Muscle layer of colon (tissue), 2 donors: ENCODE data around the gene EBF4.
A peak's percentile ranks its signal among the peaks of the same experiment; 100 is the strongest.

Source experiments
- H3K27ac ChIP-seq: one replicate; pipeline ENCODE4 v1.7.0; 2013; ENCODE audit warnings: low read depth, mild to moderate bottlenecking, low read length, moderate library complexity
- H3K27me3 ChIP-seq, 2 donors: one replicate each; pipeline ENCODE4 v1.7.0; 2013; ENCODE audit warnings: low read length in 2 of 2, mild to moderate bottlenecking in 2 of 2; ENCODE audit not compliant: insufficient read depth in 2 of 2, control insufficient read depth in 1 of 2
- H3K36me3 ChIP-seq: one replicate; pipeline ENCODE4 v1.7.0; 2013; ENCODE audit warnings: mild to moderate bottlenecking, low read length; ENCODE audit not compliant: insufficient read depth
- H3K4me1 ChIP-seq: one replicate; pipeline ENCODE4 v1.7.0; 2013; ENCODE audit warnings: mild to moderate bottlenecking, low read length; ENCODE audit not compliant: insufficient read depth
- H3K4me3 ChIP-seq, 2 donors: one replicate each; pipeline ENCODE4 v1.7.0; 2013; ENCODE audit warnings: low read length in 2 of 2, low read depth in 1 of 2, mild to moderate bottlenecking in 1 of 2, moderate library complexity in 1 of 2
- H3K9ac ChIP-seq: one replicate; pipeline ENCODE4 v1.7.0; 2013; ENCODE audit warnings: low read length
- H3K9me3 ChIP-seq: one replicate; pipeline ENCODE4 v1.7.0; 2013; ENCODE audit warnings: mild to moderate bottlenecking, low read length
- donor health status: abdominal sarcoma.
- donor health status: Adenocarcinoma of cecum.

Gene EBF4

GRCh38 chr20:2656471-2657117, 36.0 kb upstream of the EBF4 start:
- H3K9ac ChIP-seq: no peak overlapping the region
- no peak overlapping the region for H3K4me3 ChIP-seq
- H3K27ac ChIP-seq: no peak overlapping the region
- H3K4me1 ChIP-seq: peaks cover 17% of the 10 kb centered on the region
- H3K36me3 ChIP-seq: peaks cover 76% of the 10 kb centered on the region
- H3K9me3 ChIP-seq: no peaks in the 10 kb centered on the region
- H3K27me3 ChIP-seq: no peaks in the 10 kb centered on the region

- Histone ChIP-seq H3K36me3 (peaks cover 83% of the 10 kb centered on the region), H3K9ac (no peak overlapping the region), H3K27me3 (no peaks in the 10 kb centered on the region)
These were observed 35.3 kb upstream of the EBF4 start for GRCh38 chr20:2657241-2657640.

GRCh38 chr20:2657674-2658073, 34.9 kb upstream of the EBF4 start:
- Histone ChIP-seq H3K36me3 (peaks cover 85% of the 10 kb centered on the region), H3K27ac (no peak overlapping the region), H3K27me3 (no peaks in the 10 kb centered on the region), H3K9ac (no peak overlapping the region), H3K4me3 (no peak overlapping the region), H3K4me1 (peaks cover 17% of the 10 kb centered on the region), H3K9me3 (no peaks in the 10 kb centered on the region)

More at GRCh38 chr20:2657241-2657640, 35.3 kb upstream of the EBF4 start:
- H3K4me1 ChIP-seq: peaks cover 17% of the 10 kb centered on the region
- no peak overlapping the region for H3K27ac ChIP-seq
- H3K4me3 ChIP-seq: no peak overlapping the region
- no peaks in the 10 kb centered on the region for H3K9me3 ChIP-seq

- H3K9me3 ChIP-seq: no peaks in the 10 kb centered on the region
- no peak overlapping the region for H3K4me3 ChIP-seq
- H3K9ac ChIP-seq: no peak overlapping the region
- H3K4me1 ChIP-seq: peaks cover 19% of the 10 kb centered on the region
- no peak overlapping the region for H3K27ac ChIP-seq
- no peaks in the 10 kb centered on the region for H3K27me3 ChIP-seq
- peaks cover 85% of the 10 kb centered on the region for H3K36me3 ChIP-seq
These were observed 33.9 kb upstream of the EBF4 start for GRCh38 chr20:2658414-2659354.

GRCh38 chr20:2659547-2659946, 33.0 kb upstream of the EBF4 start:
- no peak overlapping the region for H3K4me3 ChIP-seq
- no peak overlapping the region for H3K27ac ChIP-seq
- H3K9ac ChIP-seq: no peak overlapping the region
- peaks cover 12% of the 10 kb centered on the region for H3K4me1 ChIP-seq
- H3K36me3 ChIP-seq: peaks cover 79% of the 10 kb centered on the region
- no peaks in the 10 kb centered on the region for H3K27me3 ChIP-seq
- no peaks in the 10 kb centered on the region for H3K9me3 ChIP-seq

- H3K9me3 ChIP-seq: no peaks in the 10 kb centered on the region
- peak overlapping the region; percentile 57 for H3K27ac ChIP-seq
- peak overlapping the region; percentile 47 for H3K9ac ChIP-seq
- no peaks in the 10 kb centered on the region for H3K27me3 ChIP-seq
- peaks cover 40% of the 10 kb centered on the region for H3K36me3 ChIP-seq
- H3K4me3 ChIP-seq: peak overlapping the region; percentile 79 to 92
- H3K4me1 ChIP-seq: peaks cover 14% of the 10 kb centered on the region
These were observed 29.2 kb upstream of the EBF4 start for GRCh38 chr20:2663364-2663886.

- H3K4me1 ChIP-seq: peaks cover 14% of the 10 kb centered on the region
- peak within 1 kb of the TSS; percentile 50 for H3K9ac ChIP-seq
- no peaks in the 10 kb centered on the region for H3K27me3 ChIP-seq
- H3K9me3 ChIP-seq: no peaks in the 10 kb centered on the region
- H3K36me3 ChIP-seq: peaks cover 33% of the 10 kb centered on the region
- H3K27ac ChIP-seq: peak within 1 kb of the TSS; percentile 94
- H3K4me3 ChIP-seq: peak within 1 kb of the TSS; percentile 79 to 92
These were observed 28.5 kb upstream of the EBF4 start, which contains the start of gene IDH3B for GRCh38 chr20:2663887-2664719. Gene IDH3B, minus strand, starts transcription at chr20:2664216. Its CDS starts 28 bp downstream, at chr20:2664188.

- Histone ChIP-seq H3K36me3 (no peaks in the 10 kb centered on the region), H3K4me1 (no peaks in the 10 kb centered on the region), H3K27ac (no peak overlapping the region), H3K9ac (no peak overlapping the region), H3K9me3 (no peaks in the 10 kb centered on the region), H3K4me3 (no peak overlapping the region), H3K27me3 (no peaks in the 10 kb centered on the region)
These were observed 20.6 kb upstream of the EBF4 start for GRCh38 chr20:2671977-2672376.

- Histone ChIP-seq H3K9ac (no peak overlapping the region), H3K4me3 (no peak overlapping the region), H3K27me3 (no peaks in the 10 kb centered on the region), H3K27ac (no peak overlapping the region), H3K4me1 (no peaks in the 10 kb centered on the region), H3K36me3 (no peaks in the 10 kb centered on the region), H3K9me3 (no peaks in the 10 kb centered on the region)
These were observed 20.1 kb upstream of the EBF4 start for GRCh38 chr20:2672446-2672845.

- no peak overlapping the region for H3K4me3 ChIP-seq
- no peaks in the 10 kb centered on the region for H3K4me1 ChIP-seq
- no peak overlapping the region for H3K9ac ChIP-seq
- H3K27ac ChIP-seq: no peak overlapping the region
- no peaks in the 10 kb centered on the region for H3K36me3 ChIP-seq
- H3K9me3 ChIP-seq: no peaks in the 10 kb centered on the region
- H3K27me3 ChIP-seq: no peaks in the 10 kb centered on the region
These were observed 19.1 kb upstream of the EBF4 start for GRCh38 chr20:2673453-2673852.

GRCh38 chr20:2680046-2680445, 12.5 kb upstream of the EBF4 start:
- Histone ChIP-seq H3K9me3 (no peaks in the 10 kb centered on the region), H3K27ac (no peak overlapping the region), H3K27me3 (no peaks in the 10 kb centered on the region), H3K36me3 (no peaks in the 10 kb centered on the region), H3K4me1 (no peaks in the 10 kb centered on the region), H3K4me3 (no peak overlapping the region), H3K9ac (no peak overlapping the region)
